MM.1S (cell line): ENCODE results near the gene HYCC1.
"Not testable (repeated sequence)": the region's sequence is repeated elsewhere in the genome, so short reads cannot be mapped to it uniquely, and the experiment has no call there.

Experiments used
- EZH2 ChIP-seq: fragments of 300-600 bp; sonication (generic); optimal IDR thresholded peaks from 2 replicates; pipeline ENCODE3; 2017; ENCODE audit warnings: low read depth, mild to moderate bottlenecking, antibody characterized with exemption, low read length, mixed read lengths
- EZH2phosphoT487 ChIP-seq: fragments of 300-600 bp; sonication (generic); IDR thresholded peaks from 2 replicates; pipeline ENCODE4 v1.6.1; 2018; ENCODE audit warnings: antibody characterized with exemption, low read length
- TF ChIP-seq, protein P1 (sequence below): fragments of 300-600 bp; sonication (generic); IDR thresholded peaks from 2 replicates; pipeline ENCODE4 v1.5.1; 2016; ENCODE audit warnings: antibody characterized with exemption, low read length, mixed read lengths

DNA sequence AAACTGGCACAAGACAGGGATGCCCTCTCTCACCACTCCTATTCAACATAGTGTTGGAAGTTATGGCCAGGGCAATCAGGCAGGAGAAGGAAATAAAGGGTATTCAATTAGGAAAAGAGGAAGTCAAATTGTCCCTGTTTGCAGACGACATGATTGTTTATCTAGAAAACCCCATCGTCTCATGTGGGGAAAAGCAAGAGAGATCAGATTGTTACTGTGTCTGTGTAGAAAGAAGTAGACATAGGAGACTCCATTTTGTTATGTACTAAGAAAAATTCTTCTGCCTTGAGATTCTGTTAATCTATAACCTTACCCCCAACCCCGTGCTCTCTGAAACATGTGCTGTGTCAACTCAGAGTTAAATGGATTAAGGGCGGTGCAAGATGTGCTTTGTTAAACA lies 25.7 kb upstream of the HYCC1 start:
- TF ChIP-seq, protein P1, sequence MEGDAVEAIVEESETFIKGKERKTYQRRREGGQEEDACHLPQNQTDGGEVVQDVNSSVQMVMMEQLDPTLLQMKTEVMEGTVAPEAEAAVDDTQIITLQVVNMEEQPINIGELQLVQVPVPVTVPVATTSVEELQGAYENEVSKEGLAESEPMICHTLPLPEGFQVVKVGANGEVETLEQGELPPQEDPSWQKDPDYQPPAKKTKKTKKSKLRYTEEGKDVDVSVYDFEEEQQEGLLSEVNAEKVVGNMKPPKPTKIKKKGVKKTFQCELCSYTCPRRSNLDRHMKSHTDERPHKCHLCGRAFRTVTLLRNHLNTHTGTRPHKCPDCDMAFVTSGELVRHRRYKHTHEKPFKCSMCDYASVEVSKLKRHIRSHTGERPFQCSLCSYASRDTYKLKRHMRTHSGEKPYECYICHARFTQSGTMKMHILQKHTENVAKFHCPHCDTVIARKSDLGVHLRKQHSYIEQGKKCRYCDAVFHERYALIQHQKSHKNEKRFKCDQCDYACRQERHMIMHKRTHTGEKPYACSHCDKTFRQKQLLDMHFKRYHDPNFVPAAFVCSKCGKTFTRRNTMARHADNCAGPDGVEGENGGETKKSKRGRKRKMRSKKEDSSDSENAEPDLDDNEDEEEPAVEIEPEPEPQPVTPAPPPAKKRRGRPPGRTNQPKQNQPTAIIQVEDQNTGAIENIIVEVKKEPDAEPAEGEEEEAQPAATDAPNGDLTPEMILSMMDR = not testable (repeated sequence)
- TF ChIP-seq EZH2, EZH2phosphoT487: not testable (repeated sequence)
